GM12875 (cell line): ENCODE measurements around the gene IFNGR1.

Source experiments
- H3K4me3 ChIP-seq: one replicate; pipeline ENCODE4 v1.5.1; 2011; ENCODE audit warnings: low read depth, low read length, control low read depth
- CTCF ChIP-seq: IDR thresholded peaks from 2 replicates; pipeline ENCODE4 v1.5.1; 2011; ENCODE audit warnings: low read depth, mild to moderate bottlenecking, control low read depth, inconsistent platforms, low read length, moderate library complexity, borderline replicate concordance; ENCODE audit not compliant: insufficient read depth

Gene IFNGR1

GRCh38 chr6:137176729-137177128 is 42.5 kb downstream of the IFNGR1 start:
- no peak overlapping the region for H3K4me3 ChIP-seq
- no peak for TF ChIP-seq CTCF

- TF ChIP-seq CTCF = no peak
- no peak overlapping the region for H3K4me3 ChIP-seq
These were observed 43.3 kb downstream of the IFNGR1 start for GRCh38 chr6:137175868-137176245.

GRCh38 chr6:137175157-137175867 is 43.9 kb downstream of the IFNGR1 start:
- no peak overlapping the region for H3K4me3 ChIP-seq
- TF ChIP-seq CTCF = no peak

GRCh38 chr6:137173501-137173900 is 45.7 kb downstream of the IFNGR1 start, which contains the start of gene IL22RA2:
Gene IL22RA2 (minus strand): TSS chr6:137173644. CDS start chr6:137161749, 11,895 bp downstream.
- H3K4me3 ChIP-seq = no peak within 1 kb of the TSS
- TF ChIP-seq CTCF = no peak

- H3K4me3 ChIP-seq = no peak overlapping the region
- no peak for TF ChIP-seq CTCF
These were observed 46.3 kb downstream of the IFNGR1 start for GRCh38 chr6:137172734-137173431.

- TF ChIP-seq CTCF = no peak
- H3K4me3 ChIP-seq = no peak overlapping the region
These were observed 47.1 kb downstream of the IFNGR1 start for GRCh38 chr6:137171824-137172733.

GRCh38 chr6:137171053-137171374 is 48.2 kb downstream of the IFNGR1 start:
- H3K4me3 ChIP-seq = no peak overlapping the region
- no peak for TF ChIP-seq CTCF
